H9 (cell line): ENCODE measurements around the gene OR51M1. TPM values are rescaled to one million over a fixed set of nuclear protein-coding genes. Genes with fewer than 3 reads are reported as not detected.

ENCODE experiments used
- DNase-seq: peaks from one replicate; pipeline ENCODE4 v3.0.0-alpha.2; 2017
- H2AFZ ChIP-seq: one replicate; pipeline ENCODE4 v1.6.1; 2013; ENCODE audit warnings: mild to moderate bottlenecking, low read length, control low read depth, moderate library complexity
- H2AK5ac ChIP-seq: 2 replicates; pipeline ENCODE4 v1.6.1; 2013; ENCODE audit warnings: low read length, control low read depth, mixed read lengths; ENCODE audit not compliant: insufficient read length
- H2BK120ac ChIP-seq: one replicate; pipeline ENCODE4 v1.6.1; 2013; ENCODE audit warnings: low read depth, mild to moderate bottlenecking, low read length, control low read depth, inconsistent platforms; ENCODE audit not compliant: poor library complexity, severe bottlenecking
- H2BK12ac ChIP-seq: 2 replicates; pipeline ENCODE4 v1.6.1; 2013; ENCODE audit warnings: low read length, control low read depth, mixed read lengths, low read depth; ENCODE audit not compliant: insufficient read length
- H2BK15ac ChIP-seq: 2 replicates; pipeline ENCODE4 v1.6.1; 2013; ENCODE audit warnings: low read depth, low read length, control low read depth
- H2BK20ac ChIP-seq: one replicate; pipeline ENCODE4 v1.6.1; 2013; ENCODE audit warnings: low read depth, mild to moderate bottlenecking, low read length, control low read depth, inconsistent platforms; ENCODE audit not compliant: poor library complexity, severe bottlenecking
- H2BK5ac ChIP-seq: 2 replicates; pipeline ENCODE4 v1.6.1; 2013; ENCODE audit warnings: low read length, control low read depth, mixed read lengths; ENCODE audit not compliant: insufficient read length
- H3K14ac ChIP-seq: 2 replicates; pipeline ENCODE4 v1.6.1; 2013; ENCODE audit warnings: low read length, control low read depth; ENCODE audit not compliant: insufficient read depth
- H3K18ac ChIP-seq: 2 replicates; pipeline ENCODE4 v1.6.1; 2013; ENCODE audit warnings: low read depth, mild to moderate bottlenecking, mixed read lengths, low read length, control low read depth; ENCODE audit not compliant: insufficient read length
- H3K23ac ChIP-seq: 2 replicates; pipeline ENCODE4 v1.6.1; 2013; ENCODE audit warnings: low read length, control low read depth, mixed read lengths, low read depth; ENCODE audit not compliant: insufficient read length
- H3K23me2 ChIP-seq: 2 replicates; pipeline ENCODE4 v1.6.1; 2013; ENCODE audit warnings: low read depth, mild to moderate bottlenecking, mixed read lengths, low read length, control low read depth; ENCODE audit not compliant: insufficient read length, poor library complexity, severe bottlenecking
- H3K27ac ChIP-seq: 2 replicates; pipeline ENCODE4 v1.5.1; 2013; ENCODE audit warnings: low read length, control low read depth, mixed read lengths, low read depth; ENCODE audit not compliant: insufficient read length
- H3K27me3 ChIP-seq: 2 replicates; pipeline ENCODE4 v1.6.1; 2013; ENCODE audit warnings: low read length, control low read depth, inconsistent platforms; ENCODE audit not compliant: insufficient read depth
- H3K4ac ChIP-seq: 2 replicates; pipeline ENCODE4 v1.6.1; 2013; ENCODE audit warnings: low read depth, mild to moderate bottlenecking, control low read depth, inconsistent platforms, low read length, moderate library complexity
- H3K4me1 ChIP-seq: 2 replicates; pipeline ENCODE4 v1.6.1; 2013; ENCODE audit warnings: low read length, control low read depth, inconsistent platforms; ENCODE audit not compliant: insufficient read depth
- H3K4me2 ChIP-seq: 2 replicates; pipeline ENCODE4 v1.6.1; 2013; ENCODE audit warnings: low read length, control low read depth, mixed read lengths; ENCODE audit not compliant: insufficient read length, insufficient read depth
- H3K56ac ChIP-seq: 2 replicates; pipeline ENCODE4 v1.6.1; 2013; ENCODE audit warnings: low read depth, mild to moderate bottlenecking, mixed read lengths, low read length, control low read depth; ENCODE audit not compliant: insufficient read length
- H3K79me1 ChIP-seq: 2 replicates; pipeline ENCODE4 v1.6.1; 2013; ENCODE audit warnings: low read depth, mild to moderate bottlenecking, moderate library complexity, low read length, control low read depth, inconsistent platforms; ENCODE audit not compliant: insufficient read depth, poor library complexity, severe bottlenecking
- H3K79me2 ChIP-seq: 2 replicates; pipeline ENCODE4 v1.6.1; 2013; ENCODE audit warnings: low read length, control low read depth, inconsistent platforms; ENCODE audit not compliant: insufficient read depth
- H3K9ac ChIP-seq: 2 replicates; pipeline ENCODE4 v1.6.1; 2013; ENCODE audit warnings: low read length, control low read depth, mixed read lengths; ENCODE audit not compliant: insufficient read length; ENCODE audit errors: extremely low read depth
- H3K9me3 ChIP-seq: one replicate; pipeline ENCODE4 v1.6.1; 2013; ENCODE audit warnings: low read depth, low read length, inconsistent platforms; ENCODE audit not compliant: control insufficient read depth
- H3T11ph ChIP-seq: one replicate; pipeline ENCODE4 v1.6.1; 2013; ENCODE audit warnings: mild to moderate bottlenecking, low read length, control low read depth, inconsistent platforms
- H4K20me1 ChIP-seq: one replicate; pipeline ENCODE4 v1.6.1; 2013; ENCODE audit not compliant: control insufficient read depth, insufficient read length, insufficient read depth
- H4K5ac ChIP-seq: 2 replicates; pipeline ENCODE4 v1.6.1; 2013; ENCODE audit warnings: low read depth, mild to moderate bottlenecking, mixed read lengths, low read length, control low read depth; ENCODE audit not compliant: insufficient read length
- H4K8ac ChIP-seq: replicated peaks from 2 replicates; pipeline ENCODE4 v1.6.1; 2013; ENCODE audit warnings: low read length, control low read depth, mixed read lengths, low read depth; ENCODE audit not compliant: insufficient read length
- H4K91ac ChIP-seq: 2 replicates; pipeline ENCODE4 v1.6.1; 2013; ENCODE audit warnings: low read depth, mild to moderate bottlenecking, moderate library complexity, mixed read lengths, low read length, control low read depth; ENCODE audit not compliant: insufficient read length
- H3K27ac Mint-ChIP-seq, 3 experiments: 2 replicates in 2 of 3; 3 replicates in 1 of 3; pipeline ENCODE4 v1.8.0; 2020 to 2021; ENCODE audit warnings: mixed read lengths in 3 of 3, mild to moderate bottlenecking in 1 of 3, moderate library complexity in 1 of 3
- H3K27me3 Mint-ChIP-seq: 2 replicates; pipeline ENCODE4 v1.8.0; 2021; ENCODE audit warnings: low read depth, mild to moderate bottlenecking, moderate library complexity, mixed read lengths
- H3K36me3 Mint-ChIP-seq, 3 experiments: 2 replicates in 2 of 3; 3 replicates in 1 of 3; pipeline ENCODE4 v1.8.0; 2020 to 2021; ENCODE audit warnings: low read depth in 3 of 3, mixed read lengths in 3 of 3; ENCODE audit not compliant: insufficient read depth in 1 of 3
- H3K4me1 Mint-ChIP-seq, 2 experiments: 2 replicates each; pipeline ENCODE4 v1.8.0; 2020; ENCODE audit warnings: mixed read lengths in 2 of 2
- H3K4me3 Mint-ChIP-seq, 2 experiments: 2 replicates in 1 of 2; 3 replicates in 1 of 2; pipeline ENCODE4 v1.8.0; 2020 to 2021; ENCODE audit warnings: mild to moderate bottlenecking in 2 of 2, mixed read lengths in 2 of 2, moderate library complexity in 1 of 2
- H3K9me3 Mint-ChIP-seq, 2 experiments: 2 replicates in 1 of 2; 3 replicates in 1 of 2; pipeline ENCODE4 v1.8.0; 2020; ENCODE audit warnings: mild to moderate bottlenecking in 2 of 2, mixed read lengths in 2 of 2, moderate library complexity in 1 of 2
- WGBS: extraction: QIAGEN DNeasy Blood & Tissue Kit; methylation state at CpG from one replicate; pipeline ENCODE4 v1.1.7; 2013; ENCODE audit warnings: missing lambda C conversion rate, low lambda C conversion rate, mixed read lengths; ENCODE audit not compliant: insufficient read length; ENCODE audit errors: extremely low coverage; 5-methylcytosine and 5-hydroxymethylcytosine counted together
- total RNA-seq: library from RNA; stranded (reverse); gene quantifications from 2 replicates; pipeline ENCODE4 v1.2.1, GENCODE V29; 2021
- TF ChIP-seq, protein P1 (sequence below): fragments of 200-600 bp; sonication (generic); conservative IDR thresholded peaks from 3 replicates; pipeline ENCODE4 v1.8.0; 2021; ENCODE audit warnings: antibody characterized with exemption, mild to moderate bottlenecking

Gene OR51M1
- total RNA-seq, 1 experiment from 2014 or later = not detected

DNA sequence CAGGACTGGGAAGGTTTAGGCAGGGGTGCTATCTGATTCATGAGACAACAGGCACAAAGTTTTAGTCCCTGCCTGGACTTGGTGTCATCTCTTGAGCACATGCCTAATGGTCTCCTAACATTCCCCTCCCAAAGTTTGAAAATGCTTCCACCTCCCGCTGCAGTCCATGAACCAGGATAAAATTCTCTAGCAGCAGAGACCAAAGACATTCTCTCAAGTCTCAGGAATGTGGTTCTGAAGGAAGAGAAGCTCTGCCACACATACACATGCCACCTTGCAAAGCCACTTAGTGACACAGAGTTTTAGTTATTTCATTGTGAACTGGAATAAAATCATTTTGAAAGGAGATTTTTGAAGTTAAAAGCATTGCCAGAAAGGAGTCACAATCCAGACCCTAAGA lies 16.8 kb upstream of the OR51M1 start:
- Histone ChIP-seq H2BK15ac (no peak overlapping the region), H3K23ac (no peak overlapping the region), H2BK20ac (no peak overlapping the region), H3K56ac (no peak overlapping the region), H3K4me1 (no peaks in the 10 kb centered on the region; the same call in 1 of the 2 replicates), H3K14ac (no peak overlapping the region), H4K20me1 (no peaks in the 10 kb centered on the region), H2BK5ac (no peak overlapping the region), H3K18ac (no peak overlapping the region), H3K9ac (no peak overlapping the region), H4K8ac (no peak overlapping the region), H3K79me1 (no peaks in the 10 kb centered on the region), H4K5ac (no peak overlapping the region), H2BK12ac (no peak overlapping the region), H3K23me2 (no peaks in the 10 kb centered on the region), H3K4ac (no peak overlapping the region), H2AK5ac (no peak overlapping the region), H3K27ac (no peak overlapping the region), H3K4me2 (no peak overlapping the region), H3K9me3 (no peaks in the 10 kb centered on the region), H2BK120ac (no peak overlapping the region), H3T11ph (no peak overlapping the region), H4K91ac (no peak overlapping the region), H3K27me3 (no peaks in the 10 kb centered on the region), H3K79me2 (no peaks in the 10 kb centered on the region), H2AFZ (no peak overlapping the region)
- DNase-seq = no peak
- no peak overlapping the region for H3K4me3 Mint-ChIP-seq
- no peak overlapping the region for H3K27ac Mint-ChIP-seq
- H3K9me3 Mint-ChIP-seq = no peaks in the 10 kb centered on the region
- TF ChIP-seq, protein P1, sequence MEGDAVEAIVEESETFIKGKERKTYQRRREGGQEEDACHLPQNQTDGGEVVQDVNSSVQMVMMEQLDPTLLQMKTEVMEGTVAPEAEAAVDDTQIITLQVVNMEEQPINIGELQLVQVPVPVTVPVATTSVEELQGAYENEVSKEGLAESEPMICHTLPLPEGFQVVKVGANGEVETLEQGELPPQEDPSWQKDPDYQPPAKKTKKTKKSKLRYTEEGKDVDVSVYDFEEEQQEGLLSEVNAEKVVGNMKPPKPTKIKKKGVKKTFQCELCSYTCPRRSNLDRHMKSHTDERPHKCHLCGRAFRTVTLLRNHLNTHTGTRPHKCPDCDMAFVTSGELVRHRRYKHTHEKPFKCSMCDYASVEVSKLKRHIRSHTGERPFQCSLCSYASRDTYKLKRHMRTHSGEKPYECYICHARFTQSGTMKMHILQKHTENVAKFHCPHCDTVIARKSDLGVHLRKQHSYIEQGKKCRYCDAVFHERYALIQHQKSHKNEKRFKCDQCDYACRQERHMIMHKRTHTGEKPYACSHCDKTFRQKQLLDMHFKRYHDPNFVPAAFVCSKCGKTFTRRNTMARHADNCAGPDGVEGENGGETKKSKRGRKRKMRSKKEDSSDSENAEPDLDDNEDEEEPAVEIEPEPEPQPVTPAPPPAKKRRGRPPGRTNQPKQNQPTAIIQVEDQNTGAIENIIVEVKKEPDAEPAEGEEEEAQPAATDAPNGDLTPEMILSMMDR = no peak
- peaks cover 5 to 12% of the 10 kb centered on the region in 2 experiments for H3K4me1 Mint-ChIP-seq
- WGBS = no CpG with 5 or more reads among the region's 1 CpG
- no peaks in the 10 kb centered on the region; a peak in 1 of 7 replicates for H3K36me3 Mint-ChIP-seq
- H3K27me3 Mint-ChIP-seq = no peaks in the 10 kb centered on the region
